ENCODE data around the gene KCNIP1.

DNA sequence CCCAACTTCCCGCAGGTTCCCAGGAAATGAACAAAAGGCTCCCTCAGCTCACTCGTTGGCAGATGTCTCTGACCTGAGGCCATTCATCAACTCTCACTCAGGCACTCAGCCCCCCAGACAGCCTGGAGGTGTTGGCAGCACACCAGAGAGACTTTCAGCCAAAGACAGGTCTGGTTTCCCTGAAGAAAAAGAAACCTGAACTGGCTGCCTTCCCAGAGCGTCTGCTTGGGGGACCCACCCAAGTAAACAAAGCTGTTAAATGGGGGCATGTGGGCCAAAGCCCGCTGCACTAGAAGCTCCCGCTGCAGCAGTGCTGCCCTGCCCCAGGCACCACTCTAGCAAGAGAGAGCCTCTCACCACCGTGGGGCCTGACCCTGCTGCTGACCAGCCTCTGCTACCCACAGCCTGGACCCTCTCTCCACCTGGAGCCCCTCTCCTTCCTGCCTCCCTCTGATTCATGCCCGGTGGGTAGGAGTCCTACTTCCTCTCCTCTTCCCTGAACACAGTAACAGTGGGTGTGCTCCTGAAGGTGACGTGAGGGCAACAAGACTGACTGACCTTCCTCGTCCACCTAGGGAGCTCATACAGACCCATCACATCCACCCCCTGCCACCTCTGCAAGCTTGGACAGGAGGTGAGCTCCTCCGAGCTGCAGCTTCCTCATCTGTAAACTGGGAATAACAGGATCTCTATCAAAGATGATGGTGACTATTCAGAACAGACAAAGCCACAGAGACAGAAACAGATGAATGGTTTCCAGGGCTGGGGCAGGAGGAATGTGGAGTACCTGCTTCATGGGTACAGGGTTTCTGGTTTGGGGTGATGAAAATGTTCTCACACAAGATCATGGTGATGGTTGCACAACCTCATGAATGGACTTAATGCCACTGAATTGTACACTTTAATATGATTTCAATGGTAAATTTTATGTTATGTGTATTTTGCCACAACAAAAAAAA, 248.7 kb downstream of the KCNIP1 start:
- TF ChIP-seq CTCF (IDR thresholded peaks at IDR 0.05; ENCODE audit: low read length) (no peak), EZH2 (IDR thresholded peaks at IDR 0.05; ENCODE audit: borderline replicate concordance, low read length) (no peak)
